G401 (cell line): ENCODE data around the gene UQCRQ. TPM values are rescaled to one million over a fixed set of nuclear protein-coding genes. Genes with fewer than 3 reads are reported as not detected.

Source experiments
- DNase-seq: peaks from one replicate; pipeline ENCODE4 v3.0.0-alpha.2; 2015; ENCODE audit warnings: low spot score
- in situ Hi-C: cut with HindIII; loops from 2 replicates; pipeline ENCODE4 v1.10.0; 2016; ENCODE audit warnings: low sequenced_read_pairs, mixed read lengths
- total RNA-seq: library from RNA; depleted of rRNA; stranded (reverse); fragments of >200 nt; shearing (Covaris generic); gene quantifications from 2 replicates; pipeline ENCODE4 v1.2.3, GENCODE V29; 2014; rRNA removed

Gene UQCRQ
- total RNA-seq = 108 and 215 TPM in 2 replicates

GRCh38 chr5:132866342-132867045 is at the start of gene UQCRQ, which contains the start of gene GDF9:
Gene UQCRQ (plus strand): TSS chr5:132866642. CDS start chr5:132866882, 240 bp downstream.
Gene GDF9 (minus strand): TSS chr5:132866469. CDS start chr5:132864533, 1,936 bp downstream.
- in situ Hi-C loops = no loop called here
- DNase-seq = peak; percentile 100

- in situ Hi-C loops = no loop called here
- DNase-seq = no peak
Observed at GRCh38 chr5:132817011-132817410, 49.4 kb upstream of the UQCRQ start.

- DNase-seq = peak; percentile 53
- in situ Hi-C loops = no loop called here
Observed at GRCh38 chr5:132819468-132819867, 47.0 kb upstream of the UQCRQ start.

- DNase-seq = peak; percentile 96
- in situ Hi-C loops = no loop called here
Observed at GRCh38 chr5:132820162-132820754, 46.2 kb upstream of the UQCRQ start.

- no peak for DNase-seq
- in situ Hi-C loops = no loop called here
Observed at GRCh38 chr5:132821350-132821749, 45.1 kb upstream of the UQCRQ start.

- peak; percentile 63 for DNase-seq
- in situ Hi-C loops = no loop called here
Observed at GRCh38 chr5:132821791-132822190, 44.7 kb upstream of the UQCRQ start.

- DNase-seq = peak; percentile 71
Observed at GRCh38 chr5:132822650-132823480, 43.6 kb upstream of the UQCRQ start.

GRCh38 chr5:132823481-132824050 is 42.9 kb upstream of the UQCRQ start:
- DNase-seq = peak; percentile 71
- in situ Hi-C loops = no loop called here

More at GRCh38 chr5:132822650-132823480, 43.6 kb upstream of the UQCRQ start:
- in situ Hi-C loops = no loop called here

- DNase-seq = no peak
- in situ Hi-C loops = no loop called here
Observed at GRCh38 chr5:132824426-132824825, 42.0 kb upstream of the UQCRQ start.

- in situ Hi-C loops = no loop called here
- no peak for DNase-seq
Observed at GRCh38 chr5:132825033-132825833, 41.2 kb upstream of the UQCRQ start.

GRCh38 chr5:132825834-132826391 is 40.5 kb upstream of the UQCRQ start:
- no peak for DNase-seq
- in situ Hi-C loops = no loop called here

GRCh38 chr5:132826424-132827082 is 39.9 kb upstream of the UQCRQ start:
- no peak for DNase-seq
- in situ Hi-C loops = no loop called here

GRCh38 chr5:132827943-132828673 is 38.3 kb upstream of the UQCRQ start:
- no peak for DNase-seq
- in situ Hi-C loops = no loop called here

- DNase-seq = no peak
- in situ Hi-C loops = no loop called here
Observed at GRCh38 chr5:132828846-132829494, 37.5 kb upstream of the UQCRQ start.

- DNase-seq = peak; percentile 70
- in situ Hi-C loops = no loop called here
Observed at GRCh38 chr5:132829742-132830435, 36.6 kb upstream of the UQCRQ start.

- in situ Hi-C loops = no loop called here
- peak; percentile 64 for DNase-seq
Observed at GRCh38 chr5:132830436-132831094, 35.9 kb upstream of the UQCRQ start, which contains the start of gene SHROOM1. Gene SHROOM1 (minus strand): TSS chr5:132830647. CDS start chr5:132826140, 4,507 bp downstream.
